ENCODE measurements around the gene C4orf50. TPM values are rescaled to one million over a fixed set of nuclear protein-coding genes. Genes with fewer than 3 reads are reported as not detected.
"Not testable (repeated sequence)": the region's sequence is repeated elsewhere in the genome, so short reads cannot be mapped to it uniquely, and the experiment has no call there.

C4orf50 gene
- total RNA-seq, 4 donors from 2014 or later: under 0.01 to 0.19 (median 0.09) TPM; not detected in 1

- ATAC-seq (ENCODE audit: low FRiP score) (no peak), DNase-seq (ENCODE audit: low spot score) (no peak)
- no peak for TF ChIP-seq CTCF (IDR thresholded peaks at IDR 0.05)
Measured at GRCh38 chr4:6009452-6009851, 8.8 kb downstream of the C4orf50 start.

- DNase-seq (ENCODE audit: low spot score): no peak
- TF ChIP-seq CTCF (IDR thresholded peaks at IDR 0.05): no peak
- no peak for ATAC-seq (ENCODE audit: low FRiP score)
Measured at GRCh38 chr4:6008766-6009385, 9.4 kb downstream of the C4orf50 start.

GRCh38 chr4:6008092-6008551 is 10.1 kb downstream of the C4orf50 start:
- DNase-seq (ENCODE audit: low spot score) (no peak), ATAC-seq (ENCODE audit: low FRiP score) (no peak)
- no peak for TF ChIP-seq CTCF (IDR thresholded peaks at IDR 0.05)

DNA sequence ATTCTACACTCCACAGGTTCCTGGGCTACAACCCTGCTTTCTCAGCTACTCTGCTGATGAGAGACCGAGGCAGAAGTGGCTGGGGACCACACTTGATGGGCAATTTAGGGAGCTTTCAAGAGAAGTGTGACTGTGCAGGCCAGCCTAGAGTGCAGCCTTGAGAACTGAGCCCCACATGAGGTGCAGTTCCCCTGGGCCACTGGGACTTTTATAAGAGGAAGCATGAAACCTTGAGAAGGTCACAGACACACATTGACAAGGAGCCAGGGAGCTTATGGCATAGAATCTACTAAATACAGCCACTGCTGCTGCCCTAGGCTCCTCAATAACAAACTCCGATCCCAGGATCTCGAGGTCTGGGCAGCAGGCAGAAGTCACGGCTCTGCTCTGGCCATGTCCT is 13.1 kb downstream of the C4orf50 start:
- DNase-seq (ENCODE audit: low spot score): no peak
- no peak for ATAC-seq (ENCODE audit: low FRiP score)
- TF ChIP-seq CTCF (IDR thresholded peaks at IDR 0.05): no peak

- ATAC-seq (ENCODE audit: low FRiP score); DNase-seq (ENCODE audit: low spot score): not testable (repeated sequence)
Measured at GRCh38 chr4:6003485-6003884, 14.7 kb downstream of the C4orf50 start.

DNA sequence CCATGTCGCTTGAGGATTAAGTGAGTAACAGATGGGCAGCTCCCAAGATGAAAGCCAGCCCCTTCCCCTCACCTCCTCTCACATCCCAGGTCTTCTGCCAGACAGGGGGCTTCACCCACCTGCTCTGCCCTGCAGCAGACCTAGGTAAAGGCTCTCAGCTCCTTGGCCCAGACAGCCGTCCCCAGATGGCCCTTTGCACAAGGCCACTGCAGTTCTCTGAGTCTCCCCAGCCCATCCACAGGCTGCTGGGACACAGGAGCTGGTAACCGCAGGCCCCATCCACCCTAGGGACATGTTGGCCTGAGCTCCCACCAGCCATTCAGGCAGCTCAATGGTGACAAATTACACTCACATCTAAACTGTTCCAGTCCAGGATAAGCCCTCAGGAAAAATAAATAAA is 15.3 kb downstream of the C4orf50 start:
- TF ChIP-seq CTCF (IDR thresholded peaks at IDR 0.05): no peak
- ATAC-seq (ENCODE audit: low FRiP score) (no peak), DNase-seq (ENCODE audit: low spot score) (no peak)

- no peak for TF ChIP-seq CTCF (IDR thresholded peaks at IDR 0.05)
- no peak for ATAC-seq (ENCODE audit: low FRiP score)
- DNase-seq (ENCODE audit: low spot score): no peak
Measured at GRCh38 chr4:6002492-6002833, 15.8 kb downstream of the C4orf50 start.
